HepG2 (cell line): ENCODE results near the gene ARHGEF3. TPM values are rescaled to one million over a fixed set of nuclear protein-coding genes. Genes with fewer than 3 reads are reported as not detected.

Source experiments
- CCAR2 ChIP-seq: fragments of 200-400 bp; formaldehyde crosslinking; optimal IDR thresholded peaks from 2 replicates; pipeline ENCODE3; 2018; ENCODE audit warnings: low read depth, mild to moderate bottlenecking, low read length, moderate library complexity
- HES4 ChIP-seq: sonication (generic); formaldehyde crosslinking; IDR thresholded peaks from 2 replicates; pipeline ENCODE4 v1.9.0; 2021; ENCODE audit warnings: mild to moderate bottlenecking, missing genetic modification reagents, borderline replicate concordance
- HIVEP1 ChIP-seq: sonication (generic); formaldehyde crosslinking; IDR thresholded peaks from 2 replicates; pipeline ENCODE4 v1.4.0; 2020; ENCODE audit warnings: mild to moderate bottlenecking, missing genetic modification reagents
- MAF1 ChIP-seq: sonication (generic); formaldehyde crosslinking; IDR thresholded peaks from 2 replicates; pipeline ENCODE4 v1.5.0; 2020; ENCODE audit warnings: missing genetic modification reagents, borderline replicate concordance
- NFYC ChIP-seq: IDR thresholded peaks from 2 replicates; pipeline ENCODE4 v1.6.1; 2016; ENCODE audit warnings: missing genetic modification reagents, missing compliant biosample characterization
- PRDM15 ChIP-seq: sonication (generic); formaldehyde crosslinking; IDR thresholded peaks from 2 replicates; pipeline ENCODE4 v1.4.0; 2020; ENCODE audit warnings: missing genetic modification reagents
- REL ChIP-seq: sonication (generic); formaldehyde crosslinking; conservative IDR thresholded peaks from 2 replicates; pipeline ENCODE4 v1.8.0; 2022; ENCODE audit warnings: mild to moderate bottlenecking, missing genetic modification reagents, moderate library complexity
- TBL1XR1 ChIP-seq: fragments of 150-350 bp; IDR thresholded peaks from 2 replicates; pipeline ENCODE4 v1.6.1; 2014; ENCODE audit warnings: borderline replicate concordance, low read length; ENCODE audit not compliant: partially characterized antibody
- ZBTB46 ChIP-seq: sonication (generic); formaldehyde crosslinking; IDR thresholded peaks from 2 replicates; pipeline ENCODE4 v1.4.0; 2020; ENCODE audit warnings: mild to moderate bottlenecking, missing genetic modification reagents, borderline replicate concordance
- ZNF264 ChIP-seq: sonication (generic); formaldehyde crosslinking; IDR thresholded peaks from 2 replicates; pipeline ENCODE4 v1.4.0; 2020; ENCODE audit warnings: missing genetic modification reagents
- ZNF543 ChIP-seq: sonication (generic); formaldehyde crosslinking; IDR thresholded peaks from 2 replicates; pipeline ENCODE4 v1.4.0; 2020; ENCODE audit warnings: mild to moderate bottlenecking, missing genetic modification reagents
- ZNF710 ChIP-seq: sonication (generic); formaldehyde crosslinking; IDR thresholded peaks from 2 replicates; pipeline ENCODE4 v1.5.0; 2020; ENCODE audit warnings: mild to moderate bottlenecking, missing genetic modification reagents, borderline replicate concordance
- polyA plus RNA-seq, 8 experiments: library from polyadenylated mRNA; depleted of rRNA in 3 of 8; stranded (reverse) in 7 of 8; unstranded in 1 of 8; fragments of >200 nt; fragmentation: Illumina TruSeq in 4 of 8; extraction: Trizol in 4 of 8; gene quantifications; 2 replicates each; pipeline versions ENCODE4 v1.2.1 to v1.2.3, GENCODE V29; 2011 to 2016; ENCODE audit warnings: low read depth in 4 of 8, missing spikeins in 1 of 8, mixed read lengths in 1 of 8; ENCODE audit not compliant: insufficient read depth in 1 of 8
- total RNA-seq, 5 experiments: library from RNA; depleted of rRNA; stranded (reverse); fragments of >200 nt; fragmentation: Illumina TruSeq; extraction: Trizol; gene quantifications; 2 replicates each; pipeline ENCODE4 v1.2.3, GENCODE V29; 2016; ENCODE audit warnings: low read depth in 1 of 5
- TF ChIP-seq, protein P1 (sequence below): sonication (generic); formaldehyde crosslinking; IDR thresholded peaks from 2 replicates; pipeline ENCODE4 v1.4.0; 2020; ENCODE audit warnings: mild to moderate bottlenecking, missing genetic modification reagents
- TF ChIP-seq, protein P2 (sequence below): sonication (generic); formaldehyde crosslinking; IDR thresholded peaks from 2 replicates; pipeline ENCODE4 v1.4.0; 2020; ENCODE audit warnings: missing genetic modification reagents

ARHGEF3 gene
- total and polyA plus RNA-seq, 2 of the 13 experiments (the other 11 are each of a cell fraction or from before 2014, with no cell fraction given): 14.8 to 23.1 TPM

GRCh38 chr3:56818156-56818985 lies 16.6 kb upstream of the ARHGEF3 start (continued):
- TF ChIP-seq ZNF710 (CRISPR knock-in tag) (peak; percentile 86), ZNF543 (CRISPR knock-in tag) (no peak; the same call in 1 of the 2 replicates), REL (CRISPR knock-in tag) (no peak), PRDM15 (CRISPR knock-in tag) (no peak), TBL1XR1 (no peak), HIVEP1 (CRISPR knock-in tag) (no peak), ZNF264 (CRISPR knock-in tag) (peak; percentile 57; the same call in 1 of the 2 replicates), ZBTB46 (CRISPR knock-in tag) (no peak), NFYC (CRISPR knock-in tag) (no peak), CCAR2 (no peak), HES4 (CRISPR knock-in tag) (no peak), MAF1 (CRISPR knock-in tag) (no peak)
- TF ChIP-seq, protein P1, sequence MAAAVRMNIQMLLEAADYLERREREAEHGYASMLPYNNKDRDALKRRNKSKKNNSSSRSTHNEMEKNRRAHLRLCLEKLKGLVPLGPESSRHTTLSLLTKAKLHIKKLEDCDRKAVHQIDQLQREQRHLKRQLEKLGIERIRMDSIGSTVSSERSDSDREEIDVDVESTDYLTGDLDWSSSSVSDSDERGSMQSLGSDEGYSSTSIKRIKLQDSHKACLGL (CRISPR knock-in tag): no peak
- TF ChIP-seq, protein P2, sequence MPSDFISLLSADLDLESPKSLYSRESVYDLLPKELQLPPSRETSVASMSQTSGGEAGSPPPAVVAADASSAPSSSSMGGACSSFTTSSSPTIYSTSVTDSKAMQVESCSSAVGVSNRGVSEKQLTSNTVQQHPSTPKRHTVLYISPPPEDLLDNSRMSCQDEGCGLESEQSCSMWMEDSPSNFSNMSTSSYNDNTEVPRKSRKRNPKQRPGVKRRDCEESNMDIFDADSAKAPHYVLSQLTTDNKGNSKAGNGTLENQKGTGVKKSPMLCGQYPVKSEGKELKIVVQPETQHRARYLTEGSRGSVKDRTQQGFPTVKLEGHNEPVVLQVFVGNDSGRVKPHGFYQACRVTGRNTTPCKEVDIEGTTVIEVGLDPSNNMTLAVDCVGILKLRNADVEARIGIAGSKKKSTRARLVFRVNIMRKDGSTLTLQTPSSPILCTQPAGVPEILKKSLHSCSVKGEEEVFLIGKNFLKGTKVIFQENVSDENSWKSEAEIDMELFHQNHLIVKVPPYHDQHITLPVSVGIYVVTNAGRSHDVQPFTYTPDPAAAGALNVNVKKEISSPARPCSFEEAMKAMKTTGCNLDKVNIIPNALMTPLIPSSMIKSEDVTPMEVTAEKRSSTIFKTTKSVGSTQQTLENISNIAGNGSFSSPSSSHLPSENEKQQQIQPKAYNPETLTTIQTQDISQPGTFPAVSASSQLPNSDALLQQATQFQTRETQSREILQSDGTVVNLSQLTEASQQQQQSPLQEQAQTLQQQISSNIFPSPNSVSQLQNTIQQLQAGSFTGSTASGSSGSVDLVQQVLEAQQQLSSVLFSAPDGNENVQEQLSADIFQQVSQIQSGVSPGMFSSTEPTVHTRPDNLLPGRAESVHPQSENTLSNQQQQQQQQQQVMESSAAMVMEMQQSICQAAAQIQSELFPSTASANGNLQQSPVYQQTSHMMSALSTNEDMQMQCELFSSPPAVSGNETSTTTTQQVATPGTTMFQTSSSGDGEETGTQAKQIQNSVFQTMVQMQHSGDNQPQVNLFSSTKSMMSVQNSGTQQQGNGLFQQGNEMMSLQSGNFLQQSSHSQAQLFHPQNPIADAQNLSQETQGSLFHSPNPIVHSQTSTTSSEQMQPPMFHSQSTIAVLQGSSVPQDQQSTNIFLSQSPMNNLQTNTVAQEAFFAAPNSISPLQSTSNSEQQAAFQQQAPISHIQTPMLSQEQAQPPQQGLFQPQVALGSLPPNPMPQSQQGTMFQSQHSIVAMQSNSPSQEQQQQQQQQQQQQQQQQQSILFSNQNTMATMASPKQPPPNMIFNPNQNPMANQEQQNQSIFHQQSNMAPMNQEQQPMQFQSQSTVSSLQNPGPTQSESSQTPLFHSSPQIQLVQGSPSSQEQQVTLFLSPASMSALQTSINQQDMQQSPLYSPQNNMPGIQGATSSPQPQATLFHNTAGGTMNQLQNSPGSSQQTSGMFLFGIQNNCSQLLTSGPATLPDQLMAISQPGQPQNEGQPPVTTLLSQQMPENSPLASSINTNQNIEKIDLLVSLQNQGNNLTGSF (CRISPR knock-in tag): no peak
